Breast epithelium (tissue), 4 donors: ENCODE measurements around the gene TARS2. TPM values are rescaled to one million over a fixed set of nuclear protein-coding genes. Genes with fewer than 3 reads are reported as not detected.

ENCODE experiments used
- DNase-seq, 2 donors: peaks; one replicate each; pipeline ENCODE4 v3.0.0-alpha.2; 2019; ENCODE audit warnings: low spot score in 2 of 2
- H3K27ac ChIP-seq, 2 donors: fragments of 200-600 bp; sonication (generic) in 1 of 2; one replicate each; pipeline ENCODE4 v1.5.1; 2016 to 2019; ENCODE audit warnings: mild to moderate bottlenecking in 1 of 2
- H3K27me3 ChIP-seq, 2 donors: fragments of 200-600 bp; sonication (generic) in 1 of 2; one replicate each; pipeline versions ENCODE4 v1.5.1 to v1.6.0; 2017 to 2019; ENCODE audit warnings: control low read depth in 1 of 2, mild to moderate bottlenecking in 1 of 2
- H3K36me3 ChIP-seq: fragments of 200-600 bp; one replicate; pipeline ENCODE4 v1.5.1; 2019
- H3K4me1 ChIP-seq, 2 donors: fragments of 200-600 bp; sonication (generic); one replicate each; pipeline ENCODE4 v1.5.1; 2016 to 2019; ENCODE audit warnings: control low read depth in 1 of 2
- H3K4me3 ChIP-seq, 3 donors: fragments of 200-600 bp; sonication (generic); 1 replicate in 2 of 3; 2 replicates in 1 of 3; pipeline ENCODE4 v1.5.1; 2016 to 2019; ENCODE audit warnings: mild to moderate bottlenecking in 3 of 3, moderate library complexity in 2 of 3
- H3K9me3 ChIP-seq, 2 donors: fragments of 200-600 bp; sonication (generic) in 1 of 2; one replicate each; pipeline ENCODE4 v1.5.1; 2016 to 2019; ENCODE audit warnings: control low read depth in 1 of 2
- CTCF ChIP-seq, 3 donors: fragments of 450-650 bp; IDR thresholded peaks; one replicate each; pipeline ENCODE4 v1.5.1; 2016 to 2017; ENCODE audit warnings: antibody characterized with exemption in 3 of 3, mild to moderate bottlenecking in 3 of 3, moderate library complexity in 3 of 3
- POLR2A ChIP-seq: fragments of 450-650 bp; IDR thresholded peaks from one replicate; pipeline ENCODE4 v1.6.1; 2016; ENCODE audit warnings: antibody characterized with exemption, mild to moderate bottlenecking, moderate library complexity
- POLR2AphosphoS5 ChIP-seq, 3 donors: sonication (generic); formaldehyde crosslinking; IDR thresholded peaks; one replicate each; pipeline ENCODE4 v1.6.1; 2017; ENCODE audit warnings: antibody characterized with exemption in 3 of 3
- intact Hi-C: fragments of 100-400 bp; cut with DNase I; formaldehyde crosslinking; loops from one replicate; pipeline ENCODE4 v1.15.1; 2023; ENCODE audit warnings: low total_unique reads
- total RNA-seq, 3 donors: library from RNA; depleted of rRNA; stranded (reverse); fragments of >200 nt; gene quantifications; one replicate each; pipeline ENCODE4 v1.1.0, GENCODE V29; 2016

TARS2 gene
- total RNA-seq, 3 donors from 2014 or later: 12.1 to 21.4 (median 19.9) TPM

DNA sequence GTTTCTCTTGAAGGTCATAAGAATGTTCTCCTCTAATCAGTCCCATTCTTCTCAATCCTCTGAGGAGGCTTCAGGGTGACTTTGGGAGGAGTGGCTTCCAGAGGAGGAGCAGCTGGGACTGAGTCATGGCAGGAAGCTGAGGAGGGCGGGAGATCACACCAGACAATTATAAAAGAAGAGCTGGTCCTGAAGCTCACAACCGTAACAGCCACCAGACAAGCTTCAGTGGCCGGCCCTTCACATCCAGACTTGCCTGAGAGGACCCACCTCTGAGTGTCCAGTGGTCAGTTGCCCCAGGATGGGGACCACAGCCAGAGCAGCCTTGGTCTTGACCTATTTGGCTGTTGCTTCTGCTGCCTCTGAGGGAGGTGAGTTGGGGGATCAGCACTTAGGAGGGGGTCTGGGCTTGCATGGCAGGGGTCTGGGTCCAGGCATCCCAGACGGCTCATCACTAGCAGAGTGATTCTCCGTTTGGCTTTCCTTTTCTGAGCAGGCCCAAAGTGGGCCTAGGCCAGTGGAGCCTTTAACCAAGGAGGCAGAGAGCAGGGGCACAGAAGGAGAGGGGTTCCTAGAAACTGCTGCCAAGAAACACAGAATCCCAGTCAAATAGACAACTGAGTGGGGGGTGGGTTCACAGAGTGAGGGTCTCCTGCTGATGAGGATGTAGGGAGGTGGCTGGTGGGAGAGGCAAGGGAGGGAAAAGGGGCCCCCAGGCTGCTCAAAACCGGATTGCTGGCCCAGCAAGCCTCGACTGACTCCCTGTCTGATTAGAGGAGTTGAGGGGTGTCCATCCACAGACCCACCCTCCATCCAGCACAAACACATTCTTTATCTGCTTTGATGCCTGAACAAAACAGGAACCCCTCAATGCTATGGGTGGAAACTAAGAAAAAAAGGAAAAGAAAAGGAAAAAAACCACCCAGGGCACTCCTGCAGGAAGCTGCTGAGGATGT lies 21.0 kb downstream of the TARS2 start, which contains the start of gene ECM1:
Gene ECM1, plus strand, starts transcription at position 198 of the 953 bp plus-strand sequence. Its CDS starts 101 bp downstream, at position 299.
- Histone ChIP-seq H3K27ac (peak within 1 kb of the TSS; percentile 69 to 92), H3K4me1 (no peaks in the 10 kb centered on the region), H3K27me3 (no peaks in the 10 kb centered on the region), H3K4me3 (peak within 1 kb of the TSS; percentile 2 to 55 (median 43)), H3K36me3 (no peaks in the 10 kb centered on the region), H3K9me3 (no peaks in the 10 kb centered on the region)
- intact Hi-C loops: no loop called here
- no peak for DNase-seq
- TF ChIP-seq CTCF (IDR thresholded peaks at IDR 0.05) (no peak), POLR2A (no peak), POLR2AphosphoS5 (IDR thresholded peaks at IDR 0.05) (no peak)

DNA sequence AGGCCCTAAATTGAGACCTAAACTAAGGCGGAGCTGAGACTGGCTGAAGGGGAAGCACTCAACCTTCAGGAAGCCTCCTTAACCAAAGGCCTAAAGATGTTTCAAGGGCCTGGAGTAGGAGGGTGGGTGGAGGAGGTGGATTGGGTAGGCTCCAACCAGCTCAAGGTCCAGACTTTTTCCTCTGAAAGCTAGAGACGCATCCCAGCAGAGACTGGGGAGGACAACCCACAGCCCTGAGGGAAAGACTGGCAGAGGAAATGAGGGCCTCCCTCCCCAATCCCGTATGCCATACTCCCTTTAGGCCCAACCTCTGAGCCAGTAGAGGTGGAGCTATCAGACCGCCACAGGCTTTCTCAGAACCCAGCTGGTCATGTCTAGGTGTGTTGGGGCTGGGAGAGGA lies 21.8 kb downstream of the TARS2 start:
- Histone ChIP-seq H3K27ac (peak overlapping the region in 1 of 2 donors; percentile 38), H3K9me3 (no peaks in the 10 kb centered on the region), H3K4me1 (no peaks in the 10 kb centered on the region), H3K27me3 (no peaks in the 10 kb centered on the region), H3K4me3 (peak overlapping the region; percentile 2 to 55 (median 43)), H3K36me3 (no peaks in the 10 kb centered on the region)
- intact Hi-C loops: no loop called here
- TF ChIP-seq POLR2A: no peak
- TF ChIP-seq CTCF (IDR thresholded peaks at IDR 0.05): no peak
- no peak for TF ChIP-seq POLR2AphosphoS5 (IDR thresholded peaks at IDR 0.05)
- no peak for DNase-seq

DNA sequence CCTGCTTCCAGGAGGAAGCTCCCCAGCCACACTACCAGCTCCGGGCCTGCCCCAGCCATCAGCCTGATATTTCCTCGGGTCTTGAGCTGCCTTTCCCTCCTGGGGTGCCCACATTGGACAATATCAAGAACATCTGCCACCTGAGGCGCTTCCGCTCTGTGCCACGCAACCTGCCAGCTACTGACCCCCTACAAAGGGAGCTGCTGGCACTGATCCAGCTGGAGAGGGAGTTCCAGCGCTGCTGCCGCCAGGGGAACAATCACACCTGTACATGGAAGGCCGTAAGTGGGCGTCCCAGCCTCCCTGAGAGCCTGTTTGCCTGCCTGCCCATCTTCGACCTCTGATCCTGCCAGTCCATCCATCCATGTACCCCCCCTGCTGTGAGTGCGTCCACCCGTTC lies 24.3 kb downstream of the TARS2 start:
- no peak for DNase-seq
- TF ChIP-seq CTCF (IDR thresholded peaks at IDR 0.05) (no peak), POLR2A (no peak), POLR2AphosphoS5 (IDR thresholded peaks at IDR 0.05) (no peak)
- Histone ChIP-seq H3K27me3 (no peaks in the 10 kb centered on the region), H3K9me3 (no peaks in the 10 kb centered on the region), H3K4me1 (no peaks in the 10 kb centered on the region), H3K4me3 (no peak overlapping the region), H3K27ac (no peak overlapping the region), H3K36me3 (no peaks in the 10 kb centered on the region)
- intact Hi-C loops: no loop called here

DNA sequence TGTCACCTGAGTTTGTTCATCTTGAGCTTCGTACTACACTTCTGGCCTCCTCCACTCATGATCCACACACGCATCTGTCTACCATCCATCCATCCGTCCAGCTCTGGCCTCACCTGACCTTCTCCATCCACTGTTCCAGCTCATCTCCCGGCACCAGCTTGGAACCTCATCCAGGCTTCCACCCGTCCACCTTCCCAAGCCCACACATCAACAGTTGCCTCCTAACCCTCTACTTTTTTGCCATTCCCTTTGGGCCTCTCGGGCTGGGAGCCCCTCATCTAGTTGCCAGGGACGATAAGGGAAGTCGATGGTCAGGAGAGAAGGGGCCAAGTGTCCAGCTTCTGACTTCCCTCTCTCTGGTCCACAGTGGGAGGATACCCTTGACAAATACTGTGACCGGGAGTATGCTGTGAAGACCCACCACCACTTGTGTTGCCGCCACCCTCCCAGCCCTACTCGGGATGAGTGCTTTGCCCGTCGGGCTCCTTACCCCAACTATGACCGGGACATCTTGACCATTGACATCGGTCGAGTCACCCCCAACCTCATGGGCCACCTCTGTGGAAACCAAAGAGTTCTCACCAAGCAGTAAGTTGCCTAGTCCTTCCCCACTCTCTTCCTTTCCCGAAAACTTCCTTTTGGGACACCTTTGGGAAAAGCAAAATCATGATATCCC lies 24.9 kb downstream of the TARS2 start:
- no peaks in the 10 kb centered on the region for H3K36me3 ChIP-seq
- intact Hi-C loops: no loop called here

More for the DNA sequence above, 24.9 kb downstream of the TARS2 start:
- TF ChIP-seq CTCF (IDR thresholded peaks at IDR 0.05) (no peak), POLR2A (no peak), POLR2AphosphoS5 (IDR thresholded peaks at IDR 0.05) (no peak)
- Histone ChIP-seq H3K27me3 (no peaks in the 10 kb centered on the region), H3K9me3 (no peaks in the 10 kb centered on the region), H3K4me3 (no peak overlapping the region), H3K4me1 (no peaks in the 10 kb centered on the region), H3K27ac (no peak overlapping the region)
- no peak for DNase-seq
